CD4-positive, alpha-beta T cell (primary cell): ENCODE data around the gene TSPYL2. TPM values are rescaled to one million over a fixed set of nuclear protein-coding genes. Genes with fewer than 3 reads are reported as not detected.

Source experiments
- ATAC-seq: fragments of 200-7000 bp; cut with Tn5 transposase; one replicate; pipeline ENCODE4 v1.10.0; 2022; ENCODE audit warnings: mild to moderate bottlenecking; ENCODE audit not compliant: poor library complexity
- CTCF ChIA-PET: fragments of 350-600 bp; sonication (Branson Sonifier 250); formaldehyde crosslinking; loops from one replicate; lab custom pipeline; 2021; ENCODE audit warnings: antibody characterized with exemption, inconsistent platforms; lab: Charles Lee
- POLR2A ChIA-PET: fragments of 350-600 bp; sonication (Branson Sonifier 250); formaldehyde crosslinking; loops from one replicate; lab custom pipeline; 2021; ENCODE audit warnings: antibody characterized with exemption, inconsistent platforms; lab: Charles Lee
- DNase-seq, 14 experiments: peaks; one replicate each; pipeline ENCODE4 v3.0.0-alpha.2; 2013 to 2020; ENCODE audit warnings: mixed read lengths in 2 of 14
- H3K27ac ChIP-seq, 2 donors: one replicate each; pipeline versions ENCODE4 v1.5.1 to v1.7.0; 2013; ENCODE audit warnings: low read length in 2 of 2, low read depth in 1 of 2, mild to moderate bottlenecking in 1 of 2
- H3K27me3 ChIP-seq, 2 experiments: 1 replicate in 1 of 2; 2 replicates in 1 of 2; pipeline versions ENCODE4 v1.6.1 to v1.7.0; 2013; ENCODE audit warnings: low read length in 2 of 2, control low read depth in 1 of 2, mild to moderate bottlenecking in 1 of 2, moderate library complexity in 1 of 2; ENCODE audit not compliant: insufficient read depth in 2 of 2, control insufficient read depth in 1 of 2
- H3K36me3 ChIP-seq: one replicate; pipeline ENCODE4 v1.6.1; 2013; ENCODE audit warnings: low read length, control low read depth; ENCODE audit not compliant: insufficient read depth
- H3K4me1 ChIP-seq: one replicate; pipeline ENCODE4 v1.6.1; 2013; ENCODE audit warnings: low read length, control low read depth; ENCODE audit not compliant: insufficient read depth
- H3K4me3 ChIP-seq: one replicate; pipeline ENCODE4 v1.5.1; 2013; ENCODE audit warnings: mild to moderate bottlenecking, low read length, moderate library complexity
- H3K9me3 ChIP-seq, 2 experiments: 1 replicate in 1 of 2; 2 replicates in 1 of 2; pipeline versions ENCODE4 v1.6.1 to v1.7.0; 2013; ENCODE audit warnings: low read length in 2 of 2, mild to moderate bottlenecking in 2 of 2, control low read depth in 1 of 2, moderate library complexity in 1 of 2; ENCODE audit not compliant: control insufficient read depth in 1 of 2, insufficient read depth in 1 of 2
- H3K27ac Mint-ChIP-seq: one replicate; pipeline ENCODE4 v1.8.0; 2020; ENCODE audit warnings: mixed read lengths
- H3K27me3 Mint-ChIP-seq: one replicate; pipeline ENCODE4 v1.8.0; 2021; ENCODE audit warnings: mixed read lengths
- H3K36me3 Mint-ChIP-seq: one replicate; pipeline ENCODE4 v1.8.0; 2021; ENCODE audit warnings: low read depth, mixed read lengths
- H3K4me1 Mint-ChIP-seq: one replicate; pipeline ENCODE4 v1.8.0; 2021; ENCODE audit warnings: low read depth, mixed read lengths
- H3K4me3 Mint-ChIP-seq: one replicate; pipeline ENCODE4 v1.8.0; 2020; ENCODE audit warnings: mild to moderate bottlenecking, mixed read lengths
- H3K9me3 Mint-ChIP-seq: one replicate; pipeline ENCODE4 v1.8.0; 2020; ENCODE audit warnings: mixed read lengths
- CTCF ChIP-seq: fragments of 200-600 bp; IDR thresholded peaks from one replicate; pipeline ENCODE4 v1.8.0; 2022; ENCODE audit warnings: antibody characterized with exemption, mild to moderate bottlenecking
- intact Hi-C, 2 experiments: fragments of 100-400 bp; cut with DNase I in 1 of 2; cut with micrococcal nuclease in 1 of 2; formaldehyde crosslinking; loops; one replicate each; pipeline versions ENCODE4 v1.15.1 to v1.9.0; 2023 to 2025; cut with DNase I, micrococcal nuclease
- total RNA-seq, 174 experiments: library from RNA in 2 of 174; stranded (reverse) in 2 of 174; gene quantifications; one replicate each; pipeline ENCODE4 v1.2.3 and lab custom pipeline; 2021 to 2026

The TSPYL2 gene
- total RNA-seq, 2 experiments from 2014 or later, result 428 to 461 TPM

- POLR2A ChIA-PET, result no interaction called here
- ATAC-seq, result no peak
- intact Hi-C loops, result no loop called here
Measured at GRCh38 chrX:53078943-53079342, 3.2 kb upstream of the TSPYL2 start.

GRCh38 chrX:53080628-53081580 is 1.3 kb upstream of the TSPYL2 start:
- Histone ChIP-seq H3K4me1 (peaks cover 30% of the 10 kb centered on the region), H3K9me3 (peaks cover 0 to 4% of the 10 kb centered on the region in 2 experiments), H3K4me3 (peak overlapping the region; percentile 19), H3K27me3 (no peaks in the 10 kb centered on the region), H3K36me3 (peaks cover 21% of the 10 kb centered on the region), H3K27ac (peak overlapping the region; percentile 25 to 60)
- POLR2A ChIA-PET, result interaction anchor here (1.5 to 2.7 kb wide), 7 partner anchors 8 to 603 kb away, joined by 6 to 31 read pairs (median 15); partner anchors contain the start of genes KANTR, KDM5C, RIBC1 and SMC1A
- Mint-ChIP-seq H3K9me3 (no peaks in the 10 kb centered on the region), H3K27me3 (no peaks in the 10 kb centered on the region), H3K4me3 (peak overlapping the region; percentile 96), H3K27ac (peak overlapping the region; percentile 99), H3K4me1 (peaks cover 50% of the 10 kb centered on the region), H3K36me3 (peaks cover 45% of the 10 kb centered on the region)
- CTCF ChIA-PET, result interaction anchor here (0.6 to 1.6 kb wide), 3 partner anchors 9 to 1545 kb away, joined by 3 to 4 read pairs (median 4); no protein-coding TSS in a partner anchor
- intact Hi-C loops, result loop anchor here in 1 of 2 experiments (5.0 kb wide), 1 partner anchor 141 kb away; no protein-coding TSS in a partner anchor
- ATAC-seq (no peak), DNase-seq (peak in 6 of 14 experiments; percentile 15 to 61 (median 45))
- TF ChIP-seq CTCF, result no peak

More at GRCh38 chrX:53078943-53079342, 3.2 kb upstream of the TSPYL2 start:
- TF ChIP-seq CTCF, result no peak
- no peak overlapping the region for H3K27ac Mint-ChIP-seq
- H3K4me3 Mint-ChIP-seq, result no peak overlapping the region
- CTCF ChIA-PET, result no interaction called here
- H3K27me3 ChIP-seq, result no peaks in the 10 kb centered on the region
- H3K4me3 ChIP-seq, result no peak overlapping the region
- peaks cover 30% of the 10 kb centered on the region for H3K4me1 Mint-ChIP-seq
- H3K36me3 ChIP-seq, result peaks cover 1% of the 10 kb centered on the region
- H3K36me3 Mint-ChIP-seq, result peaks cover 25% of the 10 kb centered on the region
- no peaks in the 10 kb centered on the region for H3K27me3 Mint-ChIP-seq
- peaks cover 17% of the 10 kb centered on the region for H3K4me1 ChIP-seq
- H3K27ac ChIP-seq, result no peak overlapping the region
- no peak for DNase-seq
- peaks cover 0 to 4% of the 10 kb centered on the region in 2 experiments for H3K9me3 ChIP-seq
- no peaks in the 10 kb centered on the region for H3K9me3 Mint-ChIP-seq

GRCh38 chrX:53082773-53083616 is 828 bp downstream of the TSPYL2 start:
- Histone ChIP-seq H3K27me3 (no peaks in the 10 kb centered on the region), H3K36me3 (peaks cover 29% of the 10 kb centered on the region), H3K4me3 (peak overlapping the region; percentile 77), H3K9me3 (no peaks in the 10 kb centered on the region), H3K27ac (peak overlapping the region; percentile 59 to 74), H3K4me1 (peaks cover 35% of the 10 kb centered on the region)
- no peak for DNase-seq
- ChIA-PET POLR2A (interaction anchor here (1.0 to 2.7 kb wide), 12 partner anchors 10 to 1557 kb away, joined by 3 to 31 read pairs (median 11); partner anchors contain the start of genes GNL3L, KANTR, KDM5C and PHF8), CTCF (interaction anchor here (1.0 kb wide), 1 partner anchor 11 kb away, joined by 4 read pairs; no protein-coding TSS in a partner anchor)
- H3K27me3 Mint-ChIP-seq, result no peaks in the 10 kb centered on the region
- intact Hi-C loops, result loop anchor here in 1 of 2 experiments (5.0 kb wide), 1 partner anchor 139 kb away; no protein-coding TSS in a partner anchor
- H3K27ac Mint-ChIP-seq, result peak overlapping the region; percentile 98
- H3K36me3 Mint-ChIP-seq, result peaks cover 66% of the 10 kb centered on the region
- no peaks in the 10 kb centered on the region for H3K9me3 Mint-ChIP-seq
- peak overlapping the region; percentile 95 for H3K4me3 Mint-ChIP-seq
- ATAC-seq, result no peak
- no peak for TF ChIP-seq CTCF
- peaks cover 70% of the 10 kb centered on the region for H3K4me1 Mint-ChIP-seq
